ENCODE measurements around the gene KIAA0408. TPM values are rescaled to one million over a fixed set of nuclear protein-coding genes. Genes with fewer than 3 reads are reported as not detected.

Gene KIAA0408
- total and polyA plus RNA-seq, 9 of the 15 experiments (the other 6 are each of a cell fraction or from before 2014, with no cell fraction given) = 0.11 TPM; not detected in 8

DNA sequence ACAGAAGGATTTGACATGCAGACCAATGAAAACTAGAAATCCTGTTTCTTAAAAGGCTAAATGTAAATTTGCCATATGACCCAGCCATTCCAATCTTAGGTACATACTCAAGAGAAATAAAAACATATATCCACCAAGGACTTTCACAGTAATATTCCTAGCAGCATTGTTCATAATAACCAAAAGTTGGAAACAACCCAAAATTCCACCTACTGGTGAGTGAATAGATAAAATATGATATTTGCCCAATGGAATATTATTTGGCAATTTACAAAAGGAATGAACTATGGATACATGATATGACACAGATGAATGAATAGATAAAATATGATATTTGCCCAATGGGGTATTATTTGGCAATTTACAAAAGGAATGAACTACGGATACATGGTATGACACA lies 37.3 kb upstream of the KIAA0408 start:
- CTCF ChIA-PET (ENCODE audit: low intra/inter-chr PET ratio) = no interaction called here
- WGBS (ENCODE audit: insufficient coverage, low coverage, missing lambda C conversion rate) = 0% methylated on average over 1 of the region's 1 CpG
- no peak for ATAC-seq
- intact Hi-C loops (cut with micrococcal nuclease) = no loop called here
- Histone ChIP-seq H3K27me3 (ENCODE audit: control insufficient read depth in 2 of 2, insufficient read depth in 2 of 2, low read length in 2 of 2) (no peaks in the 10 kb centered on the region), H3K27ac (ENCODE audit: extremely low read depth, low read depth, low read length) (no peak overlapping the region), H3K9me3 (replicated peaks; ENCODE audit: control insufficient read depth, insufficient read depth, low read depth, low read length) (no peaks in the 10 kb centered on the region), H4K20me1 (replicated peaks; ENCODE audit: control insufficient read depth, insufficient read depth, low read length) (no peaks in the 10 kb centered on the region), H3K4me3 (no peak overlapping the region), H2AFZ (ENCODE audit: low read depth, low read length) (no peak overlapping the region), H3K4me2 (ENCODE audit: insufficient read depth, low read length) (no peak overlapping the region), H3K79me2 (ENCODE audit: control insufficient read depth, insufficient read depth, low read length) (no peaks in the 10 kb centered on the region), H3K9me1 (ENCODE audit: control insufficient read depth, insufficient read depth, low read length) (no peaks in the 10 kb centered on the region), H3K4me1 (replicated peaks in 1 of 2; ENCODE audit: control insufficient read depth in 2 of 2, insufficient read depth in 2 of 2, low read length in 2 of 2) (no peaks in the 10 kb centered on the region), H3K36me3 (ENCODE audit: control insufficient read depth, insufficient read depth, low read length) (no peaks in the 10 kb centered on the region), H3K9ac (ENCODE audit: insufficient read depth in 1 of 2, low read depth in 2 of 2, low read length in 2 of 2) (no peak overlapping the region)
- no peak for FAIRE-seq
- in situ Hi-C loops (cut with MboI) = no loop called here
- no TSS peak for BruUV-seq (replicated peaks)
- POLR2A ChIA-PET = no interaction called here
- no peak for DNase-seq (ENCODE audit: extremely low read depth in 1 of 4, low spot score in 3 of 4)
- no peak for TF ChIP-seq ZNF830 (CRISPR knock-in tag; IDR thresholded peaks at IDR 0.05)
- TF ChIP-seq, protein P1, sequence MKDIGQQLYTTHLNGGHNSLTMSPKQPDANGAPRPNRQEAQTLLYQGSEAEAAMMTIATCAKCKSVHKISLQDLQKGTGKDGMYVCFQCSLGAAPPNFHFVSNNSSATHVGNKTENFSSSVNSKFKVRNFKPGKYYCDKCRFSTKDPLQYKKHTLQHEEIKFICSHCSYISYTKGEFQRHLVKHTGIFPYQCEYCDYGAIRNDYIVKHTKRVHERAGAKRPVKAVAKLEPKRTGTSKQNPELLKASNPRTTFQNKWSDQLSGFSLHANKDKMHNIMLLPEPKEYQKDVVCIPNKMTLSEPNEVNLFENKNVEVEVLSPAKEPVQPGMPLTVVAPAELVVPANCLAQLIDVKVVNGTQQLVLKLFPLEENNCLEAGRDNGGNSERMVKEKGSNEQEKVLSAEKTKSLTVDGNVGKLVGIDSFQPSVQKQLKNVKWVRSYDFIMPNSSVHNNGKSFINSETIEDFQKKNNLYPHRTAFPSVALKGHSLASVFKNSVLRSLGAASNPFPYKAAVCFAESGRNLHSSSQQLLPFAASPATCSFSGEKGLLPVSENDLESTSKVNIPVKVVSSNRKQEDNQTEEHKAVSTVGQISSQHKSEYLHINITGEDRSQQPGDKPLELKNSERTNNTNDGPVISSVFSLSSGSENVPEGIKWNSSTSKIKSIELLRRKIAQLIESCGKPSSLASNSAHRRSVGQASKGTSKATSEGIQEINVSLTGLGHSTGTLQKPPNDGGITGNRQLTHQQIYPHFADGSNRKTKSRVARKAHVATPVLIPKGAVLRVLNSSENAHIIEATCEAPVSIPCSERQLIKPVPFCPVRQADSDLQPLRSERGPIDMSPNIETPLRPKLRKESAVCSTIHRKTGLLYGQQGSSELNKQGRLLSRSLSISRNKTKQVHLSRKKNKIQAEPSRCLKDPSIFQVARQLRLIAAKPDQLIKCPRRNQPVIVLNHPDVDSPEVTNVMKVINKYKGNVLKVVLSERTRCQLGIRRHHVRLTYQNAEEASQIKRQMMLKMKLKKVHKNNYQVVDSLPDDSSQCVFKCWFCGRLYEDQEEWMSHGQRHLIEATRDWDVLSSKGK (CRISPR knock-in tag; IDR thresholded peaks at IDR 0.05) = no peak

DNA sequence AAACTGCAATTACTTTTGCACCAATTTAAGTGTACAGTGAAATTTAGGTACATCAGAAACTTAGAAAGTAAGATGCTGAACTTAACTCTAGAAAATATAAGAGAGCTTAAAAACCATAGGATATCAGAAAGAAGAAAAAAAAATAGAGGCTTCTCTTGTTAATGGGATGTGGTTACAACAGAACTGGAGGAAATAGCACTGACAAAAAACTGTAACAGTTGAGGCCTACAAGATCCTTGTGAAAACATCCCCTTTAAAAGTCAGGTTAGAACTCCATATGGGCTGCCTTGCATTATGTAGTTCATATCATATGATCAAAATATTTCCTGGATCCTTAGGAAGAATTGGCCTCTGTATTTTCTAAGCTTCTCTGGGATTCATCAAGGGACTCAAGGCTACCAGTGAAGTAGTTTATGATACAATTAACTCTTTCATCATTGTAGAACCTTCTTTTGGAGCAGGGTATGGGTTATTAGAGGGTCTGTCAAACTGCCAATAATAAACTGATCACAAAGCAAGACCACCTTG lies 35.1 kb upstream of the KIAA0408 start:
- Histone ChIP-seq H3K79me2 (ENCODE audit: control insufficient read depth, insufficient read depth, low read length) (no peaks in the 10 kb centered on the region), H3K9me3 (replicated peaks; ENCODE audit: control insufficient read depth, insufficient read depth, low read depth, low read length) (no peaks in the 10 kb centered on the region), H3K9ac (ENCODE audit: insufficient read depth in 1 of 2, low read depth in 2 of 2, low read length in 2 of 2) (no peak overlapping the region), H3K4me1 (replicated peaks in 1 of 2; ENCODE audit: control insufficient read depth in 2 of 2, insufficient read depth in 2 of 2, low read length in 2 of 2) (no peaks in the 10 kb centered on the region), H3K27ac (ENCODE audit: extremely low read depth, low read depth, low read length) (no peak overlapping the region), H3K4me3 (no peak overlapping the region), H3K27me3 (ENCODE audit: control insufficient read depth in 2 of 2, insufficient read depth in 2 of 2, low read length in 2 of 2) (no peaks in the 10 kb centered on the region), H4K20me1 (replicated peaks; ENCODE audit: control insufficient read depth, insufficient read depth, low read length) (no peaks in the 10 kb centered on the region), H3K9me1 (ENCODE audit: control insufficient read depth, insufficient read depth, low read length) (no peaks in the 10 kb centered on the region), H3K4me2 (ENCODE audit: insufficient read depth, low read length) (no peak overlapping the region), H2AFZ (ENCODE audit: low read depth, low read length) (no peak overlapping the region), H3K36me3 (ENCODE audit: control insufficient read depth, insufficient read depth, low read length) (no peaks in the 10 kb centered on the region)
- intact Hi-C loops (cut with micrococcal nuclease) (no loop called here), in situ Hi-C loops (cut with MboI) (no loop called here)
- no peak for DNase-seq (ENCODE audit: extremely low read depth in 1 of 4, low spot score in 3 of 4)
- no peak for ATAC-seq
- ChIA-PET CTCF (ENCODE audit: low intra/inter-chr PET ratio) (no interaction called here), POLR2A (no interaction called here)
- no TSS peak for BruUV-seq (replicated peaks)
- FAIRE-seq = no peak
- no peak for TF ChIP-seq MECOM (CRISPR knock-in tag; IDR thresholded peaks at IDR 0.05)
- no peak for TF ChIP-seq BMI1 (IDR thresholded peaks at IDR 0.05; ENCODE audit: low read length)
- no peak for TF ChIP-seq CBFA2T2 (conservative IDR thresholded peaks at IDR 0.05)
- TF ChIP-seq, protein P2, sequence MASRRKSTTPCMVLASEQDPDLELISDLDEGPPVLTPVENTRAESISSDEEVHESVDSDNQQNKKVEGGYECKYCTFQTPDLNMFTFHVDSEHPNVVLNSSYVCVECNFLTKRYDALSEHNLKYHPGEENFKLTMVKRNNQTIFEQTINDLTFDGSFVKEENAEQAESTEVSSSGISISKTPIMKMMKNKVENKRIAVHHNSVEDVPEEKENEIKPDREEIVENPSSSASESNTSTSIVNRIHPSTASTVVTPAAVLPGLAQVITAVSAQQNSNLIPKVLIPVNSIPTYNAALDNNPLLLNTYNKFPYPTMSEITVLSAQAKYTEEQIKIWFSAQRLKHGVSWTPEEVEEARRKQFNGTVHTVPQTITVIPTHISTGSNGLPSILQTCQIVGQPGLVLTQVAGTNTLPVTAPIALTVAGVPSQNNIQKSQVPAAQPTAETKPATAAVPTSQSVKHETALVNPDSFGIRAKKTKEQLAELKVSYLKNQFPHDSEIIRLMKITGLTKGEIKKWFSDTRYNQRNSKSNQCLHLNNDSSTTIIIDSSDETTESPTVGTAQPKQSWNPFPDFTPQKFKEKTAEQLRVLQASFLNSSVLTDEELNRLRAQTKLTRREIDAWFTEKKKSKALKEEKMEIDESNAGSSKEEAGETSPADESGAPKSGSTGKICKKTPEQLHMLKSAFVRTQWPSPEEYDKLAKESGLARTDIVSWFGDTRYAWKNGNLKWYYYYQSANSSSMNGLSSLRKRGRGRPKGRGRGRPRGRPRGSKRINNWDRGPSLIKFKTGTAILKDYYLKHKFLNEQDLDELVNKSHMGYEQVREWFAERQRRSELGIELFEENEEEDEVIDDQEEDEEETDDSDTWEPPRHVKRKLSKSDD (conservative IDR thresholded peaks at IDR 0.05; ENCODE audit: low read length) = no peak
- no peak for TF ChIP-seq ZNF780A (CRISPR knock-in tag; IDR thresholded peaks at IDR 0.05)
